GM12801 (cell line): Measurements from ENCODE around the gene TXNIP.

Experiments
- TF ChIP-seq, protein P1 (sequence below): IDR thresholded peaks from one replicate; pipeline ENCODE4 v1.5.1; 2011; ENCODE audit warnings: control low read depth; ENCODE audit not compliant: insufficient read length; ENCODE audit errors: extremely low read depth

Gene TXNIP

DNA sequence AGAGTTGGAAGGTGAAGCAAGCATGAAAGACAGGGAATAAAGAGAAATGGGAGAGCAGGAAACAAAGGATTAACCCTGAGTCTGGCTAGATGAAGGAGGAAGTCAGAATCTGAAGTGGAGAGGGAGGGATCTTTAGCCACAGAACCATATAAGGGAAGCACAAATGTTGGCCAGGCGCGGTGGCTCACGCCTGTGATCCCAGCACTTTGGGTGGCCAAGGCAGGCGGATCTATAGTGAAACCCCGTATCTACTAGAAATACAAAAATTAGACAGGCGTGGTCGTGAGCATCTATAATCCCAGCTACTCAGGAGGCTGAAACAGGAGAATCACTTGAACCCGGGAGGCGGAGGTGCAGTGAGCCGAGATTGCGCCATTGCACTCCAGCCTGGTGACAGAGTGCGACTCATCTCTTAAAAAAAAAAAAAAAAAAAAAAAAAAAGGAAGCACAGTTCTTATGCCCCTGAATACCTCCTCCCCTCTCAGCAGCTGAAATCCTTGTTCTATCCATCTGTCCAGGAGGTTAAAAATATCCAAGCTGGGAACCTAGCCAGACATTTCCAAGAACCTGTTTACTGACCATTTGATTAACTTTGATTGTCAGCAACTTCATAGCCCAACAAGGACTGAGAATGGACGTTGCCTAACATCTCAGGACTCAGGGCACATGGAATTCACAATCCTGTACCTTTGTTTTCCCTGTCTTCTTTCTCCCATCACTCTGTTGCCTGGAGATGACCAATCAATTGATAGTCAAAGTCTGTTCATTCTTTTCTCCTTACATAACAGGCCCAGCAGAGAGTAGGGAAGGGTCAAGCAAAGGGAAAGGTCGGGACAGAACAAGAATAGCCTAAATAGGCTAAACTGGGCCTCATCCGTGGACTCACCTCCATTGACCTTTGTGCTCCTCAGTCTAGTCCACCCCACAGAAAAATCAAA is 10.6 kb downstream of the TXNIP start:
- TF ChIP-seq, protein P1, sequence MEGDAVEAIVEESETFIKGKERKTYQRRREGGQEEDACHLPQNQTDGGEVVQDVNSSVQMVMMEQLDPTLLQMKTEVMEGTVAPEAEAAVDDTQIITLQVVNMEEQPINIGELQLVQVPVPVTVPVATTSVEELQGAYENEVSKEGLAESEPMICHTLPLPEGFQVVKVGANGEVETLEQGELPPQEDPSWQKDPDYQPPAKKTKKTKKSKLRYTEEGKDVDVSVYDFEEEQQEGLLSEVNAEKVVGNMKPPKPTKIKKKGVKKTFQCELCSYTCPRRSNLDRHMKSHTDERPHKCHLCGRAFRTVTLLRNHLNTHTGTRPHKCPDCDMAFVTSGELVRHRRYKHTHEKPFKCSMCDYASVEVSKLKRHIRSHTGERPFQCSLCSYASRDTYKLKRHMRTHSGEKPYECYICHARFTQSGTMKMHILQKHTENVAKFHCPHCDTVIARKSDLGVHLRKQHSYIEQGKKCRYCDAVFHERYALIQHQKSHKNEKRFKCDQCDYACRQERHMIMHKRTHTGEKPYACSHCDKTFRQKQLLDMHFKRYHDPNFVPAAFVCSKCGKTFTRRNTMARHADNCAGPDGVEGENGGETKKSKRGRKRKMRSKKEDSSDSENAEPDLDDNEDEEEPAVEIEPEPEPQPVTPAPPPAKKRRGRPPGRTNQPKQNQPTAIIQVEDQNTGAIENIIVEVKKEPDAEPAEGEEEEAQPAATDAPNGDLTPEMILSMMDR, result no peak

- TF ChIP-seq, protein P1, result no peak
These were observed 11.3 kb downstream of the TXNIP start for GRCh38 chr1:145985129-145985501.

- TF ChIP-seq, protein P1, result no peak
These were observed 12.2 kb downstream of the TXNIP start for GRCh38 chr1:145983960-145984830.

GRCh38 chr1:145983206-145983675 is 13.1 kb downstream of the TXNIP start:
- TF ChIP-seq, protein P1, result no peak

- TF ChIP-seq, protein P1, result no peak
These were observed 14.2 kb downstream of the TXNIP start for GRCh38 chr1:145982010-145982723.

- TF ChIP-seq, protein P1, result no peak
These were observed 15.9 kb downstream of the TXNIP start for GRCh38 chr1:145980457-145980994.
